ENCODE results near the gene NFS1.

GRCh38 chr20:35734777-35735649, 35.9 kb upstream of the NFS1 start:
- TF ChIP-seq POLR2A (IDR thresholded peaks at IDR 0.05) (no peak), CTCF (IDR thresholded peaks at IDR 0.05) (no peak)
